GM23338 (cell line): ENCODE data around the gene PIGC. TPM values are rescaled to one million over a fixed set of nuclear protein-coding genes. Genes with fewer than 3 reads are reported as not detected.

Source experiments
- ATAC-seq: fragments of 200-7000 bp; cut with Tn5 transposase; 3 replicates; pipeline ENCODE4 v1.9.1; 2020
- DNase-seq: peaks from one replicate; pipeline ENCODE4 v3.0.0-alpha.2; 2015; ENCODE audit warnings: low spot score
- H2AFZ ChIP-seq: fragments of 200-600 bp; sonication (generic); 2 replicates; pipeline ENCODE4 v1.8.0; 2016; ENCODE audit warnings: antibody characterized with exemption, mild to moderate bottlenecking, moderate library complexity
- H3F3A ChIP-seq: fragments of 200-600 bp; sonication (generic); replicated peaks from 2 replicates; pipeline ENCODE4 v1.8.0; 2017; ENCODE audit warnings: antibody characterized with exemption, mixed run types, low read depth
- H3K27ac ChIP-seq: fragments of 200-600 bp; sonication (generic); 2 replicates; pipeline ENCODE4 v1.6.1; 2016; ENCODE audit warnings: low read depth
- H3K27me3 ChIP-seq: fragments of 200-600 bp; sonication (generic); 2 replicates; pipeline ENCODE4 v1.8.0; 2016; ENCODE audit warnings: mild to moderate bottlenecking, mixed run types, moderate library complexity; ENCODE audit not compliant: insufficient read depth
- H3K36me3 ChIP-seq: fragments of 200-600 bp; sonication (generic); 2 replicates; pipeline ENCODE4 v1.8.0; 2016; ENCODE audit warnings: mild to moderate bottlenecking; ENCODE audit not compliant: insufficient read depth
- H3K4me1 ChIP-seq: fragments of 200-600 bp; sonication (generic); 2 replicates; pipeline ENCODE4 v1.8.0; 2016; ENCODE audit warnings: mild to moderate bottlenecking, moderate library complexity; ENCODE audit not compliant: insufficient read depth
- H3K4me2 ChIP-seq: fragments of 200-600 bp; sonication (generic); 2 replicates; pipeline ENCODE4 v1.7.1; 2017; ENCODE audit warnings: mixed run types
- H3K4me3 ChIP-seq: fragments of 200-600 bp; sonication (generic); 2 replicates; pipeline ENCODE4 v1.6.1; 2016; ENCODE audit warnings: mixed run types
- H3K79me2 ChIP-seq: fragments of 200-600 bp; sonication (generic); replicated peaks from 2 replicates; pipeline ENCODE4 v1.8.0; 2017; ENCODE audit warnings: mild to moderate bottlenecking; ENCODE audit not compliant: insufficient read depth
- H3K9me2 ChIP-seq: fragments of 200-600 bp; sonication (generic); 2 replicates; pipeline ENCODE4 v1.8.0; 2017; ENCODE audit not compliant: insufficient read depth
- H4K20me1 ChIP-seq: fragments of 200-600 bp; sonication (generic); replicated peaks from 2 replicates; pipeline ENCODE4 v1.8.0; 2017; ENCODE audit warnings: mild to moderate bottlenecking; ENCODE audit not compliant: insufficient read depth
- H3K27ac Mint-ChIP-seq: 2 replicates; pipeline ENCODE4 v1.8.0; 2020; ENCODE audit warnings: inconsistent platforms, mild to moderate bottlenecking, moderate library complexity, mixed read lengths
- H3K27me3 Mint-ChIP-seq: 3 replicates; pipeline ENCODE4 v1.8.0; 2022; ENCODE audit warnings: low read depth, mild to moderate bottlenecking, moderate library complexity, mixed read lengths, inconsistent platforms; ENCODE audit not compliant: insufficient read depth, poor library complexity
- H3K36me3 Mint-ChIP-seq: 3 replicates; pipeline ENCODE4 v1.8.0; 2021; ENCODE audit warnings: low read depth, mild to moderate bottlenecking, inconsistent platforms, moderate library complexity, mixed read lengths
- H3K4me1 Mint-ChIP-seq: 3 replicates; pipeline ENCODE4 v1.8.0; 2020; ENCODE audit warnings: mild to moderate bottlenecking, inconsistent platforms, mixed read lengths
- H3K4me3 Mint-ChIP-seq: 3 replicates; pipeline ENCODE4 v1.8.0; 2021; ENCODE audit warnings: moderate library complexity, mild to moderate bottlenecking, inconsistent platforms, mixed read lengths
- H3K9me3 Mint-ChIP-seq: 3 replicates; pipeline ENCODE4 v1.8.0; 2020; ENCODE audit warnings: moderate library complexity, mild to moderate bottlenecking, inconsistent platforms, mixed read lengths
- CTCF ChIP-seq, 2 experiments: fragments of 200-600 bp in 1 of 2; sonication (generic) in 1 of 2; conservative IDR thresholded peaks; 2 replicates each; pipeline versions ENCODE4 v1.5.1 to v1.6.1; 2016 to 2017; ENCODE audit warnings: antibody characterized with exemption in 2 of 2, low read depth in 2 of 2, mild to moderate bottlenecking in 2 of 2, moderate library complexity in 1 of 2
- ETS1 ChIP-seq: IDR thresholded peaks from 2 replicates; pipeline ENCODE4 v1.6.1; 2016; ENCODE audit warnings: antibody characterized with exemption
- JUNB ChIP-seq: IDR thresholded peaks from one replicate; pipeline ENCODE4 v1.6.1; 2016; ENCODE audit warnings: antibody characterized with exemption; ENCODE audit not compliant: unreplicated experiment
- STAT1 ChIP-seq: IDR thresholded peaks from one replicate; pipeline ENCODE4 v1.6.1; 2016; ENCODE audit warnings: antibody characterized with exemption; ENCODE audit not compliant: unreplicated experiment
- ZNF114 ChIP-seq: fragments of 250-450 bp; sonication (Bioruptor Pico); IDR thresholded peaks from 2 replicates; pipeline ENCODE4 v1.5.0; 2020; ENCODE audit warnings: mild to moderate bottlenecking, moderate library complexity
- ZNF331 ChIP-seq: fragments of 250-450 bp; sonication (Bioruptor Pico); IDR thresholded peaks from 2 replicates; pipeline ENCODE4 v1.5.0; 2020; ENCODE audit warnings: low read depth, mild to moderate bottlenecking, moderate library complexity
- ZNF462 ChIP-seq: fragments of 250-450 bp; sonication (Bioruptor Pico); IDR thresholded peaks from 2 replicates; pipeline ENCODE4 v1.5.0; 2020; ENCODE audit warnings: mild to moderate bottlenecking, moderate library complexity
- polyA plus RNA-seq: library from polyadenylated mRNA; unstranded; fragments of >200 nt; fragmentation: Nextera tagmentation; extraction: Ambion mirVana; gene quantifications from 2 replicates; pipeline ENCODE4 v1.2.1, GENCODE V29; 2016
- total RNA-seq: library from RNA; depleted of rRNA; stranded (reverse); fragments of >200 nt; shearing (Covaris generic); gene quantifications from 2 replicates; pipeline ENCODE4 v1.2.3, GENCODE V29; 2014

Gene PIGC
- total and polyA plus RNA-seq, 2 experiments from 2014 or later: 22.5 to 28.1 TPM

GRCh38 chr1:172423336-172423735 is 20.5 kb downstream of the PIGC start (continued):
- TF ChIP-seq ZNF462 (CRISPR knock-in tag): no peak
- no peak for TF ChIP-seq ZNF114 (CRISPR knock-in tag)

GRCh38 chr1:172421974-172422604 is 21.8 kb downstream of the PIGC start:
- Mint-ChIP-seq H3K27me3 (no peaks in the 10 kb centered on the region), H3K9me3 (no peaks in the 10 kb centered on the region), H3K4me3 (no peak overlapping the region), H3K36me3 (no peaks in the 10 kb centered on the region), H3K4me1 (peaks cover 28% of the 10 kb centered on the region), H3K27ac (no peak overlapping the region)
- Histone ChIP-seq H3K4me3 (no peak overlapping the region), H3K4me1 (peaks cover 11% of the 10 kb centered on the region), H3K4me2 (no peak overlapping the region), H2AFZ (no peak overlapping the region), H4K20me1 (no peaks in the 10 kb centered on the region), H3K9me2 (no peaks in the 10 kb centered on the region), H3K27ac (no peak overlapping the region), H3F3A (no peaks in the 10 kb centered on the region), H3K79me2 (no peaks in the 10 kb centered on the region), H3K27me3 (no peaks in the 10 kb centered on the region), H3K36me3 (no peaks in the 10 kb centered on the region)
- ATAC-seq: peak; percentile 23; the same call in 1 of the 3 replicates
- no peak for DNase-seq
- no peak for TF ChIP-seq ETS1
- TF ChIP-seq ZNF331 (CRISPR knock-in tag): no peak
- no peak for TF ChIP-seq CTCF (conservative IDR thresholded peaks at IDR 0.05; ENCODE audit: low read depth in 2 of 2)
- TF ChIP-seq JUNB: no peak
- no peak for TF ChIP-seq STAT1
- no peak for TF ChIP-seq ZNF114 (CRISPR knock-in tag)
